ENCODE data around the gene APBB3. TPM values are rescaled to one million over a fixed set of nuclear protein-coding genes. Genes with fewer than 3 reads are reported as not detected.

Gene APBB3, protein sequence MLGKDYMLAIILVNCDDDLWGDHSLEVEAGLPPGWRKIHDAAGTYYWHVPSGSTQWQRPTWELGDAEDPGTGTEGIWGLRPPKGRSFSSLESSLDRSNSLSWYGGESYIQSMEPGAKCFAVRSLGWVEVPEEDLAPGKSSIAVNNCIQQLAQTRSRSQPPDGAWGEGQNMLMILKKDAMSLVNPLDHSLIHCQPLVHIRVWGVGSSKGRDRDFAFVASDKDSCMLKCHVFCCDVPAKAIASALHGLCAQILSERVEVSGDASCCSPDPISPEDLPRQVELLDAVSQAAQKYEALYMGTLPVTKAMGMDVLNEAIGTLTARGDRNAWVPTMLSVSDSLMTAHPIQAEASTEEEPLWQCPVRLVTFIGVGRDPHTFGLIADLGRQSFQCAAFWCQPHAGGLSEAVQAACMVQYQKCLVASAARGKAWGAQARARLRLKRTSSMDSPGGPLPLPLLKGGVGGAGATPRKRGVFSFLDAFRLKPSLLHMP
- total RNA-seq (2022), result 22.7 and 28.1 TPM in 2 replicates
- percentile 63 among the genes with signal in this experiment for Bru-seq, nascent RNA
- percentile 68 among the genes with signal in this experiment for BruChase-seq, experiment 1, labeled RNA remaining after a 6-hour chase
- BruChase-seq, experiment 2, labeled RNA remaining after a 2-hour chase, result percentile 73 among the genes with signal in this experiment
- long read RNA-seq, partial matches to known transcripts, result 11 of 29 reads
- long read RNA-seq, other reads (novel, unspliced or antisense), result 14 of 29 reads

DNA sequence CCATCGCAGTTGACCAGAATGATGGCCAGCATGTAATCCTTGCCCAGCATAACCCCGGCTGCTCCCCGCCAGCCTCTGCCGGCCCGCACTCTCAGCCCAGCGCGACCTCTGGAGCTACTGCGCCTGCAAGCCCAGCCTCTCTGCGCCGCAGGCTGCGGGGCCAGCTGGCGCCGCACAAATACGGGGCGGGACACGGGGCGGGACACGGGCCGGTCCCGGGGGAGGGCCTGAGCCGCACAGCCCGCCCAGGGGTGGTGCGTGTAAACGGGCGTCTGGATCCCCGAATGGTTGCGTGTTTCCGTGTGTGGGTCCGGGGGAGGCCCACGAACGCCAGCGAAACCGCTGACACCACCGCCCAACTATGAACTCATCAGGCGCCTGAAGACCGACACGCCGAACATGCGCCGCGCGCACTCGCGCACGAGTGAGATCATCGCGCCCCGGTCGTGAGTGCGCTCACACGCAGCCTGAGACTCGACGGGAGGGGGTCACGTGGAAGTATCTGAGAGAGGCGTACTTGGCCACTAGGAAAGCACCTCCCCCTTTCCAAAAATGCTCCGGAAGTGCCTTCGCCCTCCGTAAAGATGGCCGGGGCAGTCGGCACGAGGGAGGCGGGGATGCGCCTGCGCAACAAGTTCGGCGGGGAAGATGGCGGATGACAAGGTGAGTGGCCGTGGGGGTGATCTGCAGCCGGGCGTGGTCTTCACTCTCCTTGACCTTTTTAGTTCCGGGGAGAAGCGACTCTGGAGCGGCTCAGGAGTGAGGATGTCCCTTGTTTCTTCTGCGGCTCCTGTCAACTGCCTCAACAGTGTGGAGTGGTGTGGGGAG, at the start of gene APBB3, which contains the start of gene SLC35A4:
TSS of gene APBB3 (minus strand) at position 403 of the 828 bp plus-strand sequence. CDS start at position 50, 353 bp downstream.
TSS of gene SLC35A4 (plus strand) at position 633 of the 828 bp plus-strand sequence. CDS start 2,342 bp downstream, outside the sequence.
- H3K36me3 Mint-ChIP-seq (ENCODE audit: insufficient read depth, unreplicated experiment), result peaks cover 24% of the 10 kb centered on the region
- TF ChIP-seq, protein P1, sequence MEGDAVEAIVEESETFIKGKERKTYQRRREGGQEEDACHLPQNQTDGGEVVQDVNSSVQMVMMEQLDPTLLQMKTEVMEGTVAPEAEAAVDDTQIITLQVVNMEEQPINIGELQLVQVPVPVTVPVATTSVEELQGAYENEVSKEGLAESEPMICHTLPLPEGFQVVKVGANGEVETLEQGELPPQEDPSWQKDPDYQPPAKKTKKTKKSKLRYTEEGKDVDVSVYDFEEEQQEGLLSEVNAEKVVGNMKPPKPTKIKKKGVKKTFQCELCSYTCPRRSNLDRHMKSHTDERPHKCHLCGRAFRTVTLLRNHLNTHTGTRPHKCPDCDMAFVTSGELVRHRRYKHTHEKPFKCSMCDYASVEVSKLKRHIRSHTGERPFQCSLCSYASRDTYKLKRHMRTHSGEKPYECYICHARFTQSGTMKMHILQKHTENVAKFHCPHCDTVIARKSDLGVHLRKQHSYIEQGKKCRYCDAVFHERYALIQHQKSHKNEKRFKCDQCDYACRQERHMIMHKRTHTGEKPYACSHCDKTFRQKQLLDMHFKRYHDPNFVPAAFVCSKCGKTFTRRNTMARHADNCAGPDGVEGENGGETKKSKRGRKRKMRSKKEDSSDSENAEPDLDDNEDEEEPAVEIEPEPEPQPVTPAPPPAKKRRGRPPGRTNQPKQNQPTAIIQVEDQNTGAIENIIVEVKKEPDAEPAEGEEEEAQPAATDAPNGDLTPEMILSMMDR (IDR thresholded peaks at IDR 0.05; ENCODE audit: unreplicated experiment), result no peak
- intact Hi-C loops (cut with micrococcal nuclease), result loop anchor here (1.0 kb wide), 1 partner anchor 75 kb away; the partner anchor contains the start of gene TMCO6
- no TSS peak for BruUV-seq (replicated peaks)
- POLR2A ChIA-PET, result interaction anchor here (0.5 to 12.0 kb wide), 24 partner anchors 9 to 1436 kb away, joined by 3 to 188 read pairs (median 8); partner anchors contain the start of genes ANKHD1, CD14, EIF4EBP3 and HARS1
- CTCF ChIA-PET, result interaction anchor here (0.5 to 4.3 kb wide), 7 partner anchors 10 to 247 kb away, joined by 3 to 28 read pairs (median 5); partner anchors contain the start of gene TMCO6
- H3K27ac Mint-ChIP-seq (ENCODE audit: low read depth, unreplicated experiment), result peak within 1 kb of the TSS; percentile 95
- peak within 1 kb of the TSS; percentile 84 for H3K4me3 Mint-ChIP-seq (ENCODE audit: unreplicated experiment)
- DNase-seq (ENCODE audit: unreplicated experiment), result peak; percentile 99
- peaks cover 22% of the 10 kb centered on the region for H3K4me1 Mint-ChIP-seq (ENCODE audit: insufficient read depth, unreplicated experiment)
- H3K9me3 Mint-ChIP-seq (ENCODE audit: unreplicated experiment), result no peaks in the 10 kb centered on the region
- no peaks in the 10 kb centered on the region for H3K27me3 Mint-ChIP-seq (ENCODE audit: insufficient read depth, unreplicated experiment)

DNA sequence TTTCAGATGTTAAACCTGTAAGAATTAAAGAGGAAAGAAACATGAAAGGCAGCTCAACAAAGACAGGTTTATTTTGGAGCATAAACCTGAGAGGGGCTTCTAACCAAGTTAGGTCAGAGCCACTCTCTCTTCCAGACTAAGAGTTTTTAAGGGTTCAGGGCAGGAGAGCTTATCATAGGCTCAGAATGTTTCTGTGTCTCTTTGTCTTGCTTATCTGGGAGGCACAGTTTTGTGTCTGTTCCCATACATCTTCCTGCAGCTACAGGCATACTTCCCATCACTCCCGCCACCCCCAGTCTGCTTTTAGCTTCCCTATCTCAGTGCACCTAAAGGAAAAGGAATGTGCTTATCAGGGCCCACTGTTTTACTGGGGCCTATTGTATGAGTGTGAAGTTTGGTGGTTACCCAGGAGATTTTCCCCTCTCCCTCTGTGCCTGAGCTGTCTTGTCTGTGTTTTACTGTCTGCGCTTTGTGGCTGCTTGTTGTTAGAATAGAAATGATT, 46.7 kb upstream of the APBB3 start:
- CTCF ChIA-PET, result interaction anchor here (0.7 kb wide), 1 partner anchor 40 kb away, joined by 4 read pairs; no protein-coding TSS in a partner anchor
- no peak for DNase-seq (ENCODE audit: unreplicated experiment)
- BruUV-seq (replicated peaks), result no TSS peak
- Mint-ChIP-seq H3K4me3 (ENCODE audit: unreplicated experiment) (no peak overlapping the region), H3K4me1 (ENCODE audit: insufficient read depth, unreplicated experiment) (peaks cover 22% of the 10 kb centered on the region), H3K36me3 (ENCODE audit: insufficient read depth, unreplicated experiment) (peaks cover 5% of the 10 kb centered on the region), H3K27ac (ENCODE audit: low read depth, unreplicated experiment) (no peak overlapping the region), H3K27me3 (ENCODE audit: insufficient read depth, unreplicated experiment) (no peaks in the 10 kb centered on the region), H3K9me3 (ENCODE audit: unreplicated experiment) (no peaks in the 10 kb centered on the region)
- TF ChIP-seq, protein P1 (IDR thresholded peaks at IDR 0.05; ENCODE audit: unreplicated experiment), result no peak
- intact Hi-C loops (cut with micrococcal nuclease), result no loop called here
- POLR2A ChIA-PET, result interaction anchor here (0.7 to 0.9 kb wide), 3 partner anchors 13 to 46 kb away, joined by 3 to 4 read pairs (median 3); no protein-coding TSS in a partner anchor

DNA sequence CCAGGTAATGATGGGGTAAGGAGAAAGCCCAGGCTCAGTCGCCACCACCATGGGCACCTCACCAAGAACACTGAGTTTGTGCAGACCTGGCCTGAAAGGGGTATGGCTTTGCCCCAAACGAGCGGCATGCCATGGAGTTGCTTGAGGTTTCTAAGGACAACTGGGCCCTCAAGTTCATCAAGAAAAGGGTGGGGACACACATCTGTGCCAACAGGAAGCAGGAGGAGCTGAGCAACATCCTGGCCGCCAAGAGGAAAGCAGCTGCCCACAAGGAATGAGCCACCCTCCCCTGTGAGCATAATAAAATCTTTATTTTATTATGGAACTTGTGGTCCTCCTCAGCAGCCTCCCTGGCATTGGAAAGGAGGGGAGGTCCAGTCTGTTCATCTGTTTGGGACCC, 44.7 kb upstream of the APBB3 start:
- H3K36me3 Mint-ChIP-seq (ENCODE audit: insufficient read depth, unreplicated experiment), result peaks cover 11% of the 10 kb centered on the region
- no TSS peak for BruUV-seq (replicated peaks)
- H3K27ac Mint-ChIP-seq (ENCODE audit: low read depth, unreplicated experiment), result peak overlapping the region; percentile 32
- H3K9me3 Mint-ChIP-seq (ENCODE audit: unreplicated experiment), result no peaks in the 10 kb centered on the region
- DNase-seq (ENCODE audit: unreplicated experiment), result peak; percentile 77
- intact Hi-C loops (cut with micrococcal nuclease), result no loop called here
- H3K27me3 Mint-ChIP-seq (ENCODE audit: insufficient read depth, unreplicated experiment), result no peaks in the 10 kb centered on the region
- POLR2A ChIA-PET, result interaction anchor here (0.7 to 4.3 kb wide), 7 partner anchors 10 to 52 kb away, joined by 3 to 22 read pairs (median 7); partner anchors contain the start of genes APBB3, IK, NDUFA2 and SLC35A4
- CTCF ChIA-PET, result interaction anchor here (0.6 kb wide), 1 partner anchor 61 kb away, joined by 4 read pairs; the partner anchor contains the start of gene EIF4EBP3
- TF ChIP-seq, protein P1 (IDR thresholded peaks at IDR 0.05; ENCODE audit: unreplicated experiment), result no peak
- H3K4me3 Mint-ChIP-seq (ENCODE audit: unreplicated experiment), result no peak overlapping the region
- H3K4me1 Mint-ChIP-seq (ENCODE audit: insufficient read depth, unreplicated experiment), result peaks cover 29% of the 10 kb centered on the region
